ENCODE results near the gene SCN3B.

- TF ChIP-seq POLR2AphosphoS5 (IDR thresholded peaks at IDR 0.05) (no peak), POLR2A (IDR thresholded peaks at IDR 0.05) (no peak), CTCF (IDR thresholded peaks at IDR 0.05) (no peak), EP300 (IDR thresholded peaks at IDR 0.05) (no peak)
These were observed 47.7 kb upstream of the SCN3B start for GRCh38 chr11:123702139-123702538.

Data from stomach (tissue), 4 donors.